IMR-90 (cell line): Measurements from ENCODE around the gene FRMD4B. TPM values are rescaled to one million over a fixed set of nuclear protein-coding genes. Genes with fewer than 3 reads are reported as not detected.

Experiments used
- ATAC-seq: fragments of 200-7000 bp; cut with Tn5 transposase; 2 replicates; pipeline ENCODE4 v1.9.1; 2020; ENCODE audit warnings: low read depth, mild to moderate bottlenecking, moderate library complexity
- BruUV-seq: library from RNA; stranded (reverse); fragments of 400-500 nt; replicated peaks from 2 replicates; lab custom pipeline; 2021; lab: Mats Ljungman, UMichigan
- CTCF ChIA-PET: fragments of 300-600 bp; formaldehyde crosslinking; extraction: SDS; loops from one replicate; lab custom pipeline; 2021; ENCODE audit warnings: antibody characterized with exemption; lab: Yijun Ruan, JAX
- POLR2A ChIA-PET: fragments of 300-600 bp; sonication (Branson Sonifier 250); formaldehyde crosslinking; loops from one replicate; lab custom pipeline; 2022; ENCODE audit warnings: antibody characterized with exemption; ENCODE audit not compliant: unreplicated experiment; lab: Charles Lee
- DNase-seq: peaks from one replicate; pipeline ENCODE4 v3.0.0; 2013
- H2AFZ ChIP-seq: replicated peaks from 2 replicates; pipeline ENCODE3; 2013; ENCODE audit warnings: low read length, mild to moderate bottlenecking; ENCODE audit not compliant: poor library complexity
- H2AK5ac ChIP-seq: 2 replicates; pipeline ENCODE4 v1.6.1; 2013; ENCODE audit warnings: low read depth, low read length, inconsistent platforms
- H2AK9ac ChIP-seq: replicated peaks from 2 replicates; pipeline ENCODE3; 2013; ENCODE audit warnings: mild to moderate bottlenecking, low read depth, low read length, moderate library complexity; ENCODE audit not compliant: poor library complexity
- H2BK120ac ChIP-seq: 2 replicates; pipeline ENCODE4 v1.6.1; 2013; ENCODE audit warnings: low read depth, low read length, inconsistent platforms
- H2BK15ac ChIP-seq: 3 replicates; pipeline ENCODE4 v1.6.1; 2013; ENCODE audit warnings: low read depth, low read length, inconsistent platforms
- H2BK20ac ChIP-seq: 2 replicates; pipeline ENCODE4 v1.6.1; 2013; ENCODE audit warnings: low read depth, mild to moderate bottlenecking, inconsistent platforms, low read length, moderate library complexity
- H2BK5ac ChIP-seq: 2 replicates; pipeline ENCODE4 v1.6.1; 2013; ENCODE audit warnings: mild to moderate bottlenecking, low read depth, low read length, inconsistent platforms; ENCODE audit not compliant: poor library complexity, severe bottlenecking
- H3K14ac ChIP-seq: replicated peaks from 2 replicates; pipeline ENCODE4 v1.6.1; 2013; ENCODE audit warnings: low read depth, low read length, inconsistent platforms
- H3K18ac ChIP-seq: 2 replicates; pipeline ENCODE4 v1.6.1; 2013; ENCODE audit warnings: low read depth, low read length, control low read depth
- H3K23ac ChIP-seq: 2 replicates; pipeline ENCODE4 v1.6.1; 2013; ENCODE audit warnings: low read depth, low read length, inconsistent platforms
- H3K27ac ChIP-seq: 2 replicates; pipeline ENCODE4 v1.5.1; 2013; ENCODE audit warnings: mild to moderate bottlenecking, control low read depth, low read length; ENCODE audit not compliant: insufficient read depth
- H3K27me3 ChIP-seq: 2 replicates; pipeline ENCODE4 v1.6.1; 2013; ENCODE audit warnings: low read length; ENCODE audit not compliant: control insufficient read depth, insufficient read depth
- H3K36me3 ChIP-seq: 2 replicates; pipeline ENCODE4 v1.6.1; 2013; ENCODE audit warnings: low read length, mixed read lengths; ENCODE audit not compliant: control insufficient read depth, insufficient read depth
- H3K4ac ChIP-seq: 2 replicates; pipeline ENCODE4 v1.6.1; 2013; ENCODE audit warnings: low read depth, low read length, inconsistent platforms
- H3K4me1 ChIP-seq: 2 replicates; pipeline ENCODE4 v1.6.1; 2013; ENCODE audit warnings: low read length, mixed read lengths; ENCODE audit not compliant: control insufficient read depth, insufficient read depth
- H3K4me2 ChIP-seq: 2 replicates; pipeline ENCODE4 v1.6.1; 2013; ENCODE audit warnings: low read depth, mild to moderate bottlenecking, control low read depth, low read length, moderate library complexity
- H3K4me3 ChIP-seq: 2 replicates; pipeline ENCODE4 v1.5.1; 2013; ENCODE audit warnings: low read depth, mild to moderate bottlenecking, control low read depth, low read length, moderate library complexity; ENCODE audit not compliant: insufficient read depth
- H3K56ac ChIP-seq: 2 replicates; pipeline ENCODE4 v1.6.1; 2013; ENCODE audit warnings: low read length, inconsistent platforms; ENCODE audit not compliant: insufficient read depth; ENCODE audit errors: extremely low read depth
- H3K79me1 ChIP-seq, 2 experiments: 2 replicates each; pipeline ENCODE4 v1.6.1; 2013; ENCODE audit warnings: low read length in 2 of 2, inconsistent platforms in 1 of 2, low read depth in 1 of 2
- H3K9ac ChIP-seq: 2 replicates; pipeline ENCODE4 v1.6.1; 2013; ENCODE audit warnings: low read depth, low read length, control low read depth
- H3K9me1 ChIP-seq: 2 replicates; pipeline ENCODE4 v1.6.1; 2013; ENCODE audit warnings: low read length, inconsistent platforms; ENCODE audit not compliant: insufficient read depth
- H3K9me3 ChIP-seq: 2 replicates; pipeline ENCODE4 v1.6.1; 2013; ENCODE audit warnings: low read length; ENCODE audit not compliant: control insufficient read depth, insufficient read depth
- H4K20me1 ChIP-seq: 2 replicates; pipeline ENCODE4 v1.6.1; 2013; ENCODE audit warnings: low read length, inconsistent platforms; ENCODE audit not compliant: insufficient read depth
- H4K5ac ChIP-seq: 2 replicates; pipeline ENCODE4 v1.6.1; 2013; ENCODE audit warnings: mild to moderate bottlenecking, low read depth, low read length, control low read depth
- H4K8ac ChIP-seq, 2 experiments: 2 replicates each; pipeline ENCODE4 v1.6.1; 2013; ENCODE audit warnings: low read depth in 2 of 2, low read length in 2 of 2, control low read depth in 1 of 2, inconsistent platforms in 1 of 2
- H4K91ac ChIP-seq: 2 replicates; pipeline ENCODE4 v1.6.1; 2013; ENCODE audit warnings: low read depth, low read length, inconsistent platforms; ENCODE audit not compliant: insufficient read depth
- BHLHE40 ChIP-seq: fragments of 150-350 bp; IDR thresholded peaks from 2 replicates; pipeline ENCODE4 v1.6.1; 2016; ENCODE audit warnings: mild to moderate bottlenecking, low read depth, low read length
- CEBPB ChIP-seq: IDR thresholded peaks from 2 replicates; pipeline ENCODE4 v1.6.1; 2012; ENCODE audit warnings: low read depth, low read length, improper control_type of control experiment
- CHD1 ChIP-seq: IDR thresholded peaks from 2 replicates; pipeline ENCODE4 v1.6.1; 2012; ENCODE audit warnings: low read depth, low read length, improper control_type of control experiment
- FOS ChIP-seq: fragments of 150-350 bp; IDR thresholded peaks from 2 replicates; pipeline ENCODE4 v1.6.1; 2016; ENCODE audit warnings: low read depth, low read length
- MAFK ChIP-seq: IDR thresholded peaks from 2 replicates; pipeline ENCODE4 v1.6.1; 2012; ENCODE audit warnings: low read depth, low read length, improper control_type of control experiment
- MAZ ChIP-seq: IDR thresholded peaks from 2 replicates; pipeline ENCODE4 v1.6.1; 2012; ENCODE audit warnings: low read depth, mild to moderate bottlenecking, low read length, improper control_type of control experiment, moderate library complexity, borderline replicate concordance
- NFE2L2 ChIP-seq: fragments of 150-350 bp; IDR thresholded peaks from 2 replicates; pipeline ENCODE4 v1.6.1; 2016; ENCODE audit warnings: low read depth, mild to moderate bottlenecking, low read length
- POLR2A ChIP-seq: IDR thresholded peaks from 2 replicates; pipeline ENCODE4 v1.6.1; 2012; ENCODE audit warnings: mild to moderate bottlenecking, low read depth, low read length
- RAD21 ChIP-seq: IDR thresholded peaks from 2 replicates; pipeline ENCODE4 v1.6.1; 2012; ENCODE audit warnings: low read length, improper control_type of control experiment
- RCOR1 ChIP-seq: IDR thresholded peaks from 2 replicates; pipeline ENCODE4 v1.6.1; 2012; ENCODE audit warnings: mild to moderate bottlenecking, low read length, improper control_type of control experiment; ENCODE audit not compliant: insufficient replicate concordance
- RFX5 ChIP-seq: IDR thresholded peaks from 2 replicates; pipeline ENCODE4 v1.8.0; 2012; ENCODE audit warnings: low read depth, mild to moderate bottlenecking, low read length, moderate library complexity
- SMC3 ChIP-seq: fragments of 150-350 bp; IDR thresholded peaks from 2 replicates; pipeline ENCODE4 v1.6.1; 2016; ENCODE audit warnings: low read depth, mild to moderate bottlenecking, antibody characterized with exemption, low read length, moderate library complexity
- WGBS, 2 experiments: methylation state at CpG; one replicate each; pipeline versions ENCODE4 v1.1.5 to v1.1.7; 2013; ENCODE audit warnings: missing lambda C conversion rate in 2 of 2; ENCODE audit not compliant: insufficient read length in 1 of 2; ENCODE audit errors: extremely low coverage in 2 of 2; 5-methylcytosine and 5-hydroxymethylcytosine counted together
- dilution Hi-C: fragments of 300-500 bp; cut with HindIII; formaldehyde crosslinking; loops from one replicate; pipeline ENCODE4 v1.14.3; 2018; ENCODE audit warnings: low sequenced_read_pairs; ENCODE audit not compliant: unreplicated experiment
- in situ Hi-C: fragments of 300-500 bp; cut with MboI; formaldehyde crosslinking; loops from 3 replicates; pipeline ENCODE4 v1.14.3; 2019; ENCODE audit warnings: low sequenced_read_pairs, inconsistent platforms, mixed read lengths
- intact Hi-C: fragments of 100-400 bp; cut with micrococcal nuclease; formaldehyde crosslinking; loops from 2 replicates; pipeline ENCODE4 v1.10.0; 2022
- polyA plus RNA-seq, 3 experiments: library from polyadenylated mRNA; depleted of rRNA; stranded (reverse); fragments of >200 nt; gene quantifications; 2 replicates each; pipeline ENCODE4 v1.2.3, GENCODE V29; 2012; ENCODE audit warnings: low replicate concordance in 1 of 3
- total RNA-seq: library from RNA; depleted of rRNA; stranded (reverse); fragments of >200 nt; gene quantifications from 2 replicates; pipeline ENCODE4 v1.2.3, GENCODE V29; 2012
- TF ChIP-seq, protein P1 (sequence below): fragments of 150-350 bp; IDR thresholded peaks from 2 replicates; pipeline ENCODE4 v1.6.1; 2016; ENCODE audit warnings: low read depth, mild to moderate bottlenecking, low read length, moderate library complexity, borderline replicate concordance
- TF ChIP-seq, protein P2 (sequence below): fragments of 150-350 bp; IDR thresholded peaks from 2 replicates; pipeline ENCODE4 v1.6.1; 2017; ENCODE audit warnings: mild to moderate bottlenecking, antibody characterized with exemption, low read length, low read depth
- TF ChIP-seq, protein P3 (sequence below): conservative IDR thresholded peaks from 2 replicates; pipeline ENCODE4 v1.5.1; 2012; ENCODE audit warnings: mild to moderate bottlenecking, low read depth, low read length, improper control_type of control experiment

The FRMD4B gene
- total and polyA plus RNA-seq, 2 of the 4 experiments (the other 2 are of a cell fraction): 0.14 to 0.36 TPM

DNA sequence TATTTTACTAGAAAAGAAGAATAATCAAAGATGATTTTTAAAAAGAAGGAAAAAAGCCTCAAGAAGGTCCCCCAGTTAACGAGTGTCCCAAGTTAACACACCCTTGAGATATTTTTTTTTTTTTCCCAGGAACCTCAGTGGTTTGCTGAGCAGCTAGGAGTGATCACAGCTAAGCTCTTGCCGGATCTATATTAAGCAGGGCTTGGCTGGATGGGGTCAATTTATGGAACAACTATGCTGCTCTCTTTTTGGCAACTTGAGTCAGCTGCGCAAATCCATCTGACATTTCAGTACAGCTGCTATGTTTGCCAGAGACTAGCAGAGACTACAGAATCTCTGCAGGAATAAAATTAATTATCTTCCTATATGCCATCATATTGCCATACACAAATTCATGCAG, 263.5 kb downstream of the FRMD4B start, which contains the start of gene LMOD3:
TSS of gene LMOD3 (minus strand) at position 193 of the 400 bp plus-strand sequence. CDS start 209 bp downstream, outside the sequence.
- H3K9me3 ChIP-seq: no peaks in the 10 kb centered on the region
- POLR2A ChIA-PET: no interaction called here
- no peak within 1 kb of the TSS for H4K5ac ChIP-seq
- no peak within 1 kb of the TSS for H2BK15ac ChIP-seq
- H3K4ac ChIP-seq: no peak within 1 kb of the TSS
- peaks cover 10% of the 10 kb centered on the region for H3K27me3 ChIP-seq
- H2AFZ ChIP-seq: no peak within 1 kb of the TSS
- H3K27ac ChIP-seq: no peak within 1 kb of the TSS
- no peak within 1 kb of the TSS for H4K91ac ChIP-seq
- no peak within 1 kb of the TSS for H3K14ac ChIP-seq
- H3K9me1 ChIP-seq: no peaks in the 10 kb centered on the region
- WGBS, 2 experiments: no CpG with 5 or more reads among the region's 3 CpGs
- H2BK5ac ChIP-seq: no peak within 1 kb of the TSS
- no peaks in the 10 kb centered on the region for H3K79me1 ChIP-seq
- no peaks in the 10 kb centered on the region for H4K20me1 ChIP-seq
- H3K18ac ChIP-seq: no peak within 1 kb of the TSS
- no peak within 1 kb of the TSS for H2AK9ac ChIP-seq
- H2BK120ac ChIP-seq: no peak within 1 kb of the TSS
- H3K9ac ChIP-seq: no peak within 1 kb of the TSS
- H3K56ac ChIP-seq: no peak within 1 kb of the TSS
- H3K4me2 ChIP-seq: no peak within 1 kb of the TSS
- DNase-seq: no peak
- no peak within 1 kb of the TSS for H3K4me3 ChIP-seq
- no peaks in the 10 kb centered on the region for H3K4me1 ChIP-seq
- intact Hi-C loops (loop anchor here (10.0 kb wide), 1 partner anchor 552 kb away; no protein-coding TSS in a partner anchor), in situ Hi-C loops (no loop called here), dilution Hi-C loops (no loop called here)
- H2AK5ac ChIP-seq: no peak within 1 kb of the TSS
- CTCF ChIA-PET: interaction anchor here (0.8 to 1.0 kb wide), 3 partner anchors 13 to 184 kb away, joined by 3 read pairs; no protein-coding TSS in a partner anchor
- no peaks in the 10 kb centered on the region for H3K36me3 ChIP-seq
- no peak within 1 kb of the TSS for H3K23ac ChIP-seq
- no TSS peak for BruUV-seq
- no peak within 1 kb of the TSS for H4K8ac ChIP-seq
- no peak within 1 kb of the TSS for H2BK20ac ChIP-seq
- ATAC-seq: no peak
- TF ChIP-seq, protein P1, sequence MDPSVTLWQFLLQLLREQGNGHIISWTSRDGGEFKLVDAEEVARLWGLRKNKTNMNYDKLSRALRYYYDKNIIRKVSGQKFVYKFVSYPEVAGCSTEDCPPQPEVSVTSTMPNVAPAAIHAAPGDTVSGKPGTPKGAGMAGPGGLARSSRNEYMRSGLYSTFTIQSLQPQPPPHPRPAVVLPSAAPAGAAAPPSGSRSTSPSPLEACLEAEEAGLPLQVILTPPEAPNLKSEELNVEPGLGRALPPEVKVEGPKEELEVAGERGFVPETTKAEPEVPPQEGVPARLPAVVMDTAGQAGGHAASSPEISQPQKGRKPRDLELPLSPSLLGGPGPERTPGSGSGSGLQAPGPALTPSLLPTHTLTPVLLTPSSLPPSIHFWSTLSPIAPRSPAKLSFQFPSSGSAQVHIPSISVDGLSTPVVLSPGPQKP: no peak
- TF ChIP-seq POLR2A (no peak), RCOR1 (no peak), CHD1 (no peak), CEBPB (no peak), RAD21 (no peak), MAFK (no peak), NFE2L2 (no peak), MAZ (no peak), RFX5 (no peak), FOS (no peak), SMC3 (no peak), BHLHE40 (no peak)
- TF ChIP-seq, protein P2, sequence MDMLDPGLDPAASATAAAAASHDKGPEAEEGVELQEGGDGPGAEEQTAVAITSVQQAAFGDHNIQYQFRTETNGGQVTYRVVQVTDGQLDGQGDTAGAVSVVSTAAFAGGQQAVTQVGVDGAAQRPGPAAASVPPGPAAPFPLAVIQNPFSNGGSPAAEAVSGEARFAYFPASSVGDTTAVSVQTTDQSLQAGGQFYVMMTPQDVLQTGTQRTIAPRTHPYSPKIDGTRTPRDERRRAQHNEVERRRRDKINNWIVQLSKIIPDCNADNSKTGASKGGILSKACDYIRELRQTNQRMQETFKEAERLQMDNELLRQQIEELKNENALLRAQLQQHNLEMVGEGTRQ: no peak
- TF ChIP-seq, protein P3, sequence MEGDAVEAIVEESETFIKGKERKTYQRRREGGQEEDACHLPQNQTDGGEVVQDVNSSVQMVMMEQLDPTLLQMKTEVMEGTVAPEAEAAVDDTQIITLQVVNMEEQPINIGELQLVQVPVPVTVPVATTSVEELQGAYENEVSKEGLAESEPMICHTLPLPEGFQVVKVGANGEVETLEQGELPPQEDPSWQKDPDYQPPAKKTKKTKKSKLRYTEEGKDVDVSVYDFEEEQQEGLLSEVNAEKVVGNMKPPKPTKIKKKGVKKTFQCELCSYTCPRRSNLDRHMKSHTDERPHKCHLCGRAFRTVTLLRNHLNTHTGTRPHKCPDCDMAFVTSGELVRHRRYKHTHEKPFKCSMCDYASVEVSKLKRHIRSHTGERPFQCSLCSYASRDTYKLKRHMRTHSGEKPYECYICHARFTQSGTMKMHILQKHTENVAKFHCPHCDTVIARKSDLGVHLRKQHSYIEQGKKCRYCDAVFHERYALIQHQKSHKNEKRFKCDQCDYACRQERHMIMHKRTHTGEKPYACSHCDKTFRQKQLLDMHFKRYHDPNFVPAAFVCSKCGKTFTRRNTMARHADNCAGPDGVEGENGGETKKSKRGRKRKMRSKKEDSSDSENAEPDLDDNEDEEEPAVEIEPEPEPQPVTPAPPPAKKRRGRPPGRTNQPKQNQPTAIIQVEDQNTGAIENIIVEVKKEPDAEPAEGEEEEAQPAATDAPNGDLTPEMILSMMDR: no peak
